Astrocyte (in vitro differentiated cells and primary cell): ENCODE data around the gene GP1BA. TPM values are rescaled to one million over a fixed set of nuclear protein-coding genes. Genes with fewer than 3 reads are reported as not detected.
A peak's percentile ranks its signal among the peaks of the same experiment; 100 is the strongest.

Experiments
- DNase-seq: peaks from one replicate; pipeline ENCODE4 v3.0.0-alpha.2; 2010; ENCODE audit warnings: low read depth
- FAIRE-seq: peaks from 2 replicates; lab custom pipeline; 2011; peaks lifted over from hg19 to GRCh38; lab: Jason Lieb, UNC
- H2AFZ ChIP-seq: 2 replicates; pipeline ENCODE4 v1.6.0; 2012; ENCODE audit warnings: low read depth, low read length, inconsistent platforms
- H3K27ac ChIP-seq: 2 replicates; pipeline ENCODE4 v1.5.1; 2011; ENCODE audit warnings: low read depth, low read length, inconsistent platforms
- H3K27me3 ChIP-seq: 2 replicates; pipeline ENCODE4 v1.6.0; 2011; ENCODE audit warnings: low read length, inconsistent platforms; ENCODE audit not compliant: insufficient read depth
- H3K36me3 ChIP-seq: 2 replicates; pipeline ENCODE4 v1.5.1; 2011; ENCODE audit warnings: low read length, inconsistent platforms; ENCODE audit not compliant: insufficient read depth
- H3K4me1 ChIP-seq: 2 replicates; pipeline ENCODE4 v1.5.1; 2011; ENCODE audit warnings: low read length, inconsistent platforms; ENCODE audit not compliant: insufficient read depth
- H3K4me2 ChIP-seq: 2 replicates; pipeline ENCODE4 v1.6.0; 2012; ENCODE audit warnings: low read length, inconsistent platforms
- H3K4me3 ChIP-seq: 2 replicates; pipeline ENCODE4 v1.5.1; 2011; ENCODE audit warnings: low read depth, mild to moderate bottlenecking, low read length, inconsistent platforms; ENCODE audit not compliant: insufficient read depth
- H3K79me2 ChIP-seq: 2 replicates; pipeline ENCODE4 v1.6.0; 2012; ENCODE audit warnings: mild to moderate bottlenecking, low read length, inconsistent platforms; ENCODE audit not compliant: insufficient read depth
- H3K9ac ChIP-seq: 2 replicates; pipeline ENCODE4 v1.6.0; 2012; ENCODE audit warnings: mild to moderate bottlenecking, low read length, inconsistent platforms
- H3K9me3 ChIP-seq: 2 replicates; pipeline ENCODE4 v1.5.1; 2012; ENCODE audit warnings: low read depth, mild to moderate bottlenecking, low read length, inconsistent platforms; ENCODE audit not compliant: insufficient read depth
- H4K20me1 ChIP-seq: 2 replicates; pipeline ENCODE4 v1.6.0; 2012; ENCODE audit warnings: low read length, inconsistent platforms; ENCODE audit not compliant: insufficient read depth
- H3K27ac Mint-ChIP-seq: one replicate; pipeline ENCODE4 v1.8.0; 2021; ENCODE audit warnings: mild to moderate bottlenecking, mixed read lengths; ENCODE audit not compliant: unreplicated experiment
- H3K27me3 Mint-ChIP-seq: one replicate; pipeline ENCODE4 v1.8.0; 2021; ENCODE audit warnings: low read depth, mixed read lengths; ENCODE audit not compliant: unreplicated experiment
- H3K36me3 Mint-ChIP-seq: one replicate; pipeline ENCODE4 v1.8.0; 2021; ENCODE audit warnings: low read depth, mixed read lengths; ENCODE audit not compliant: unreplicated experiment
- H3K4me1 Mint-ChIP-seq: one replicate; pipeline ENCODE4 v1.8.0; 2021; ENCODE audit warnings: low read depth, mixed read lengths; ENCODE audit not compliant: unreplicated experiment
- H3K4me3 Mint-ChIP-seq: one replicate; pipeline ENCODE4 v1.8.0; 2021; ENCODE audit warnings: mild to moderate bottlenecking, moderate library complexity, mixed read lengths; ENCODE audit not compliant: unreplicated experiment
- H3K9me3 Mint-ChIP-seq: one replicate; pipeline ENCODE4 v1.8.0; 2021; ENCODE audit warnings: mild to moderate bottlenecking, mixed read lengths; ENCODE audit not compliant: unreplicated experiment
- EZH2 ChIP-seq: IDR thresholded peaks from 2 replicates; pipeline ENCODE4 v1.6.1; 2012; ENCODE audit warnings: mild to moderate bottlenecking, low read length, inconsistent platforms; ENCODE audit not compliant: insufficient read depth
- total RNA-seq: library from RNA; stranded (reverse); gene quantifications from 2 replicates; pipeline ENCODE4 v1.2.1, GENCODE V29; 2021
- TF ChIP-seq, protein P1 (sequence below): IDR thresholded peaks from 2 replicates; pipeline ENCODE4 v1.5.1; 2011; ENCODE audit warnings: low read depth, mild to moderate bottlenecking, inconsistent platforms, low read length, moderate library complexity; ENCODE audit not compliant: insufficient read depth

GP1BA gene
- total RNA-seq, 1 donor from 2014 or later = 0.09 TPM

DNA sequence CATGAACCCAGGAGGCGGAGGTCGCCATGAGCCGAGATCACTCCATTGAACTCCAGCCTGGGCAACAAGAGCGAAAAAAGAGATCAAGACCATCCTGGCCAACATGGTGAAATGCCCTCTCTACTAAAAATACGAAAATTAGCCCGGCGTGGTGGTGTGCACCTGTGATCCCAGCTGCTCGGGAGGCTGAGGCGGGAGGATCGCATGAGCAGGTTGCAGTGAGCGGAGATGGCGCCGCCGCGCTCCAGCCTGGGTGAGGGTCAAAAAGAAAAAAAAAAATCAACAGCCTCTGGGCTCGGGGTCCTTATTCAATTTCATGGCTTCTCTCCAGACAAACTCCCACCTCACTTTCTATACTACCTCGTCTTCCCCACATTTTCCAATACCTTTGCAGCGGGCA lies 3.2 kb upstream of the GP1BA start:
- Histone ChIP-seq H3K27ac (no peak overlapping the region), H2AFZ (no peak overlapping the region), H3K79me2 (no peaks in the 10 kb centered on the region), H3K27me3 (no peaks in the 10 kb centered on the region), H3K4me3 (no peak overlapping the region), H4K20me1 (no peaks in the 10 kb centered on the region), H3K9me3 (no peaks in the 10 kb centered on the region), H3K4me1 (peaks cover under 1% of the 10 kb centered on the region), H3K36me3 (no peaks in the 10 kb centered on the region), H3K4me2 (no peak overlapping the region), H3K9ac (no peak overlapping the region)
- no peaks in the 10 kb centered on the region for H3K9me3 Mint-ChIP-seq
- FAIRE-seq (no peak), DNase-seq (no peak)
- no peaks in the 10 kb centered on the region for H3K27me3 Mint-ChIP-seq
- H3K27ac Mint-ChIP-seq = no peak overlapping the region
- TF ChIP-seq, protein P1, sequence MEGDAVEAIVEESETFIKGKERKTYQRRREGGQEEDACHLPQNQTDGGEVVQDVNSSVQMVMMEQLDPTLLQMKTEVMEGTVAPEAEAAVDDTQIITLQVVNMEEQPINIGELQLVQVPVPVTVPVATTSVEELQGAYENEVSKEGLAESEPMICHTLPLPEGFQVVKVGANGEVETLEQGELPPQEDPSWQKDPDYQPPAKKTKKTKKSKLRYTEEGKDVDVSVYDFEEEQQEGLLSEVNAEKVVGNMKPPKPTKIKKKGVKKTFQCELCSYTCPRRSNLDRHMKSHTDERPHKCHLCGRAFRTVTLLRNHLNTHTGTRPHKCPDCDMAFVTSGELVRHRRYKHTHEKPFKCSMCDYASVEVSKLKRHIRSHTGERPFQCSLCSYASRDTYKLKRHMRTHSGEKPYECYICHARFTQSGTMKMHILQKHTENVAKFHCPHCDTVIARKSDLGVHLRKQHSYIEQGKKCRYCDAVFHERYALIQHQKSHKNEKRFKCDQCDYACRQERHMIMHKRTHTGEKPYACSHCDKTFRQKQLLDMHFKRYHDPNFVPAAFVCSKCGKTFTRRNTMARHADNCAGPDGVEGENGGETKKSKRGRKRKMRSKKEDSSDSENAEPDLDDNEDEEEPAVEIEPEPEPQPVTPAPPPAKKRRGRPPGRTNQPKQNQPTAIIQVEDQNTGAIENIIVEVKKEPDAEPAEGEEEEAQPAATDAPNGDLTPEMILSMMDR = no peak
- TF ChIP-seq EZH2 = no peak
- H3K36me3 Mint-ChIP-seq = peaks cover 23% of the 10 kb centered on the region
- H3K4me1 Mint-ChIP-seq = peaks cover 4% of the 10 kb centered on the region
- no peak overlapping the region for H3K4me3 Mint-ChIP-seq

DNA sequence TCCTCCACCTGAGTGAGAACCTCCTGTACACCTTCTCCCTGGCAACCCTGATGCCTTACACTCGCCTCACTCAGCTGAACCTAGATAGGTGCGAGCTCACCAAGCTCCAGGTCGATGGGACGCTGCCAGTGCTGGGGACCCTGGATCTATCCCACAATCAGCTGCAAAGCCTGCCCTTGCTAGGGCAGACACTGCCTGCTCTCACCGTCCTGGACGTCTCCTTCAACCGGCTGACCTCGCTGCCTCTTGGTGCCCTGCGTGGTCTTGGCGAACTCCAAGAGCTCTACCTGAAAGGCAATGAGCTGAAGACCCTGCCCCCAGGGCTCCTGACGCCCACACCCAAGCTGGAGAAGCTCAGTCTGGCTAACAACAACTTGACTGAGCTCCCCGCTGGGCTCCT lies 679 bp downstream of the GP1BA start:
- Histone ChIP-seq H3K4me2 (no peak overlapping the region), H4K20me1 (no peaks in the 10 kb centered on the region), H3K36me3 (no peaks in the 10 kb centered on the region), H3K9me3 (no peaks in the 10 kb centered on the region), H3K27ac (no peak overlapping the region), H3K79me2 (peaks cover 2% of the 10 kb centered on the region), H3K9ac (no peak overlapping the region), H3K4me1 (peaks cover 7% of the 10 kb centered on the region), H3K4me3 (no peak overlapping the region), H2AFZ (no peak overlapping the region), H3K27me3 (no peaks in the 10 kb centered on the region)
- no peak overlapping the region for H3K4me3 Mint-ChIP-seq
- peaks cover 24% of the 10 kb centered on the region for H3K36me3 Mint-ChIP-seq
- no peak for FAIRE-seq
- TF ChIP-seq, protein P1 = no peak
- TF ChIP-seq EZH2 = no peak
- no peak overlapping the region for H3K27ac Mint-ChIP-seq
- no peak for DNase-seq
- no peaks in the 10 kb centered on the region for H3K27me3 Mint-ChIP-seq
- H3K9me3 Mint-ChIP-seq = no peaks in the 10 kb centered on the region
- H3K4me1 Mint-ChIP-seq = peaks cover 12% of the 10 kb centered on the region

DNA sequence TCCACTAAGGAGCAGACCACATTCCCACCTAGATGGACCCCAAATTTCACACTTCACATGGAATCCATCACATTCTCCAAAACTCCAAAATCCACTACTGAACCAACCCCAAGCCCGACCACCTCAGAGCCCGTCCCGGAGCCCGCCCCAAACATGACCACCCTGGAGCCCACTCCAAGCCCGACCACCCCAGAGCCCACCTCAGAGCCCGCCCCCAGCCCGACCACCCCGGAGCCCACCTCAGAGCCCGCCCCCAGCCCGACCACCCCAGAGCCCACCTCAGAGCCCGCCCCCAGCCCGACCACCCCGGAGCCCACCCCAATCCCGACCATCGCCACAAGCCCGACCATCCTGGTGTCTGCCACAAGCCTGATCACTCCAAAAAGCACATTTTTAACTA lies 1.6 kb downstream of the GP1BA start:
- H3K27me3 ChIP-seq = no peaks in the 10 kb centered on the region
- Mint-ChIP-seq H3K4me1 (peaks cover 15% of the 10 kb centered on the region), H3K9me3 (no peaks in the 10 kb centered on the region), H3K27me3 (no peaks in the 10 kb centered on the region), H3K4me3 (peak overlapping the region; percentile 69), H3K36me3 (peaks cover 24% of the 10 kb centered on the region), H3K27ac (no peak overlapping the region)
- DNase-seq = no peak
- no peak overlapping the region for H2AFZ ChIP-seq
- no peak overlapping the region for H3K4me3 ChIP-seq
- H4K20me1 ChIP-seq = peaks cover 6% of the 10 kb centered on the region
- peak overlapping the region; percentile 16 for H3K9ac ChIP-seq
- peaks cover 11% of the 10 kb centered on the region for H3K79me2 ChIP-seq
- TF ChIP-seq EZH2 = no peak
- TF ChIP-seq, protein P1 = no peak
- H3K9me3 ChIP-seq = no peaks in the 10 kb centered on the region
- H3K4me1 ChIP-seq = peaks cover 12% of the 10 kb centered on the region
- no peak for FAIRE-seq
- H3K36me3 ChIP-seq = no peaks in the 10 kb centered on the region
- peak overlapping the region; percentile 29 for H3K4me2 ChIP-seq
- no peak overlapping the region for H3K27ac ChIP-seq
